Lung (tissue), 12 donors: ENCODE measurements around the gene KLHL29. TPM values are rescaled to one million over a fixed set of nuclear protein-coding genes. Genes with fewer than 3 reads are reported as not detected.

Experiments
- ATAC-seq: fragments of 200-7000 bp; cut with Tn5 transposase; one replicate; pipeline ENCODE4 v1.9.1; 2020; ENCODE audit warnings: moderate number of reproducible peaks; ENCODE audit not compliant: insufficient read depth, low FRiP score
- DNase-seq, 3 donors: peaks; one replicate each; pipeline ENCODE4 v3.0.0-alpha.2; 2013 to 2017
- H3K27ac ChIP-seq, 2 donors: one replicate each; pipeline ENCODE4 v1.5.1; 2013; ENCODE audit warnings: mild to moderate bottlenecking in 2 of 2, moderate library complexity in 2 of 2, control low read depth in 1 of 2, inconsistent platforms in 1 of 2, low read depth in 1 of 2, low read length in 1 of 2
- H3K27me3 ChIP-seq, 3 donors: one replicate each; pipeline ENCODE4 v1.5.1; 2013; ENCODE audit warnings: low read length in 2 of 3; ENCODE audit not compliant: control insufficient read depth in 3 of 3, insufficient read depth in 3 of 3
- H3K36me3 ChIP-seq, 4 donors: one replicate each; pipeline ENCODE4 v1.5.1; 2013; ENCODE audit warnings: low read length in 4 of 4, mild to moderate bottlenecking in 1 of 4, moderate library complexity in 1 of 4; ENCODE audit not compliant: control insufficient read depth in 4 of 4, insufficient read depth in 4 of 4
- H3K4me1 ChIP-seq, 5 donors: one replicate each; pipeline ENCODE4 v1.5.1; 2013; ENCODE audit warnings: low read length in 5 of 5, mild to moderate bottlenecking in 2 of 5, moderate library complexity in 1 of 5; ENCODE audit not compliant: control insufficient read depth in 5 of 5, insufficient read depth in 5 of 5
- H3K4me3 ChIP-seq: one replicate; pipeline ENCODE4 v1.5.1; 2013; ENCODE audit warnings: mild to moderate bottlenecking, control low read depth, moderate library complexity
- H3K9ac ChIP-seq, 2 donors: one replicate each; pipeline ENCODE4 v1.5.1; 2013; ENCODE audit warnings: low read length in 2 of 2, control low read depth in 1 of 2; ENCODE audit not compliant: insufficient read depth in 1 of 2
- H3K9me3 ChIP-seq, 4 donors: one replicate each; pipeline ENCODE4 v1.5.1; 2013; ENCODE audit warnings: low read length in 3 of 4, mild to moderate bottlenecking in 1 of 4, moderate library complexity in 1 of 4; ENCODE audit not compliant: control insufficient read depth in 4 of 4, insufficient read depth in 3 of 4
- CTCF ChIP-seq: IDR thresholded peaks from 2 replicates; pipeline ENCODE4 v1.5.1; 2012; ENCODE audit warnings: mild to moderate bottlenecking; ENCODE audit errors: control extremely low read depth, extremely low read depth
- WGBS, 2 donors: extraction: QIAGEN DNeasy Blood & Tissue Kit; methylation state at CpG; one replicate each; pipeline ENCODE4 v1.1.7; 2013; 5-methylcytosine and 5-hydroxymethylcytosine counted together
- polyA plus RNA-seq, 2 donors: library from polyadenylated mRNA; stranded (reverse); fragments of 200-250 nt; gene quantifications; one replicate each; pipeline ENCODE4 v1.2.1, GENCODE V29; 2013
- total RNA-seq, 2 donors: library from RNA; depleted of rRNA in 1 of 2; stranded (reverse); fragments of >200 nt in 1 of 2; gene quantifications; one replicate each; pipeline ENCODE4 v1.2.1, GENCODE V29; 2014 to 2021
- donor health status: control.
- donor health status: control.
- donor health status: Bipolar disorder and iron deficiency.
- donor health status: healthy.
- donor health status: DM: yes; HTN: yes; CAD: no.

KLHL29 gene
- total and polyA plus RNA-seq, 4 donors: 2.7 to 16.2 (median 3.5) TPM

DNA sequence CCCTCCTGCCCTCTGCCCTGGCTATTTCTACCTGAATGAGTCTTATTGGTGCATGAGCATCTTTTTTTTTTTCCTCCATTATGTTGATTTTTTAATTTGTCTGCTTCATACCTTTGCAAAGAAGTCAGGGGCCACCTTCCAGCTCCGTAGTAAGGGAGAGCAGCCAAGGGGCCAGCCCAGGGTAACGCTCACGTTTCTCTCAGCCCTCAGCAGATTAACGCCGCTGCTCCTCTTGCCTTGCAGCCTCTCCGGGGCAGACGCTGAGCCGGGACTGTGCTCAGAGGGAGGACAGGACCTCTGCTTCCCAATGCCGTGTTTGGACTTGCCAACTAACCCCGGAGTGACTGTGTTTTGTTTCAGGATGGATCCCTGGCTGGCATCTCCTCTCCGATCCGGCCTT, 300.2 kb downstream of the KLHL29 start:
- Histone ChIP-seq H3K9ac (no peak overlapping the region), H3K4me1 (no peaks in the 10 kb centered on the region), H3K36me3 (no peaks in the 10 kb centered on the region), H3K27me3 (no peaks in the 10 kb centered on the region), H3K4me3 (no peak overlapping the region), H3K27ac (no peak overlapping the region), H3K9me3 (peaks cover 0 to 3% (median 0%) of the 10 kb centered on the region in 4 donors)
- no peak for TF ChIP-seq CTCF
- WGBS, 2 donors: 64 to 65% methylated on average over 12 of the region's 12 CpGs
- DNase-seq (no peak), ATAC-seq (no peak)

DNA sequence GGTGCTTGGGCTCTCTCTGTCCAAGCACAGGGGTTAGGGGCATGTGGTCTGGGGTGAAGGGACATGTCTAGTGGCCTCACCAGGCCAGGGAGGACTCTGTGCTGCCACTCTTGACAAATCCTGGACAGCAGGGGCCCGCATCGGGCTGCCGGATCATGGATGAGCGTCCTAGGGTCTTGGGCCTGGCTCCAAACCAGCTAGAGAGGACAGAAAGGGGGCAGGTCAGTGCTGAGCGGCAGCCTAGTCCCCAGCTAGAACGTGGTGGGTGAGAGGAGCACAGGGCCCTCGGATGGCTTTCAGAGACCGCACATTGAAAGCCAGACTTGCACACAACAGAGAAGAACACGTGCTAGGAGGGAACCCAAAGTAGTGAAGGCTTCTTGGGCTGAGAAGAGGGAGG, 300.7 kb downstream of the KLHL29 start:
- no peak for DNase-seq
- H3K4me1 ChIP-seq: no peaks in the 10 kb centered on the region
- H3K9ac ChIP-seq: no peak overlapping the region
- H3K27me3 ChIP-seq: no peaks in the 10 kb centered on the region
- H3K36me3 ChIP-seq: no peaks in the 10 kb centered on the region
- no peak overlapping the region for H3K4me3 ChIP-seq
- ATAC-seq: no peak
- no peak for TF ChIP-seq CTCF
- 92 to 95% methylated on average over 9 of the region's 9 CpGs for WGBS, 2 donors
- H3K9me3 ChIP-seq: peaks cover 0 to 3% (median 0%) of the 10 kb centered on the region in 4 donors
- H3K27ac ChIP-seq: no peak overlapping the region

DNA sequence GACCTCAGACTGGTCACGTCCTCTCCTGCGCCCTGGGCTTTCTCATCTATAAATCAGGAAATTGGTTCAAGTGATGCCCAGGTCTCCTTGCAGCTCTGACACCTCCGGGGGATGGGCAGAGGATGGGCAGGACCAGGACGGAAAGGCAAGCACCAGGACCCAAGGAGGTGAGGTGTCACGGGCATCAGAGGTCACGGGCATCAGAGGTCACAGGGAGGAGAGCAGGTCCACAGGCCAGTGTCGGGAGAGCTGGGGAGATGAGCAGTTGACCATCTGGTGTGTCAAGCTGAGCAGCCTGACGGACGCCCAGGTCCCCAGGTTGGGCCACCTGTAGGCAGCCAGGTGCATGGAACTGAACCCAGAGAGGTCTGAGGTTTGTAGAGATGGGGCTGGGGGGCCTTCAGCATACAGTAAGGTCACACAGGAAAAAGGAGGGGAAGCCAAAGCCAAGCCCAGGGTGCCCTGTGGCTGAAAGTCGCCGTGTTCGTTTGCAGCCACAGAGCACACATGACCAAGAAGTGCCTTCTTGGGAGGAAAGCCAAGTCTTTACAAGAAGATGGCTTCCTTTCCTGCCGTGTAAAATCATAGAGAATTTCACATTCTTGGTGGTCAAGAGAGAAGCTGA, 301.5 kb downstream of the KLHL29 start:
- WGBS, 2 donors: 81% methylated on average over 13 of the region's 13 CpGs
- H3K27ac ChIP-seq: no peak overlapping the region
- H3K9me3 ChIP-seq: peaks cover 0 to 3% (median 0%) of the 10 kb centered on the region in 4 donors
- H3K9ac ChIP-seq: no peak overlapping the region
- peaks cover 0 to 3% (median 0%) of the 10 kb centered on the region in 4 donors for H3K36me3 ChIP-seq
- no peaks in the 10 kb centered on the region for H3K27me3 ChIP-seq
- H3K4me3 ChIP-seq: no peak overlapping the region
- H3K4me1 ChIP-seq: no peaks in the 10 kb centered on the region
- TF ChIP-seq CTCF: no peak
- no peak for ATAC-seq
- DNase-seq: no peak

DNA sequence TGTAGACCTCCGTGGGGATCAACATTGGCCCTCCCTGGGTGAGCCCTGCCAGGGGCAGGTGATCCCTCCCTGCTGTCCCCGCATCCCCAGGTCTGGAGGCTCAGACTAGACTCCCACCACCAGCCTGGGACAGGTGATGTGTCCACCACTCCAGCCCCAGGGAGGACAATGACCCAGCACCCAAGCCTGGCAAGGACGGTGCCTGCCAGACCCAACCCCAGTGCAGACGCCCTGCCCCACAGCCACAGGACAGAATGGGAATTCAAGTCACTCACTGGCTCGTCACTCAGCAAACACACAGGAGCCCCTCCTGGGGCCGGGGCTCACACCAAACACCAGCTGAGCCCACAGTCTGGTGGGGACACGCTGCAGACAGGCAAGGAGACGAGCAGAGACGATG, 302.2 kb downstream of the KLHL29 start:
- no peaks in the 10 kb centered on the region for H3K27me3 ChIP-seq
- TF ChIP-seq CTCF: no peak
- no peak overlapping the region for H3K9ac ChIP-seq
- peaks cover 0 to 2% (median 0%) of the 10 kb centered on the region in 4 donors for H3K9me3 ChIP-seq
- no peak for ATAC-seq
- peaks cover 0 to 3% (median 0%) of the 10 kb centered on the region in 4 donors for H3K36me3 ChIP-seq
- no peak for DNase-seq
- H3K4me1 ChIP-seq: no peaks in the 10 kb centered on the region
- no peak overlapping the region for H3K4me3 ChIP-seq
- 88 to 90% methylated on average over 9 of the region's 9 CpGs for WGBS, 2 donors
- H3K27ac ChIP-seq: no peak overlapping the region
